ENCODE data around the gene GPALPP1. TPM values are rescaled to one million over a fixed set of nuclear protein-coding genes. Genes with fewer than 3 reads are reported as not detected.
A peak's percentile ranks its signal among the peaks of the same experiment; 100 is the strongest.

The GPALPP1 gene
- total RNA-seq, 1 donor from 2014 or later = 29.3 TPM

DNA sequence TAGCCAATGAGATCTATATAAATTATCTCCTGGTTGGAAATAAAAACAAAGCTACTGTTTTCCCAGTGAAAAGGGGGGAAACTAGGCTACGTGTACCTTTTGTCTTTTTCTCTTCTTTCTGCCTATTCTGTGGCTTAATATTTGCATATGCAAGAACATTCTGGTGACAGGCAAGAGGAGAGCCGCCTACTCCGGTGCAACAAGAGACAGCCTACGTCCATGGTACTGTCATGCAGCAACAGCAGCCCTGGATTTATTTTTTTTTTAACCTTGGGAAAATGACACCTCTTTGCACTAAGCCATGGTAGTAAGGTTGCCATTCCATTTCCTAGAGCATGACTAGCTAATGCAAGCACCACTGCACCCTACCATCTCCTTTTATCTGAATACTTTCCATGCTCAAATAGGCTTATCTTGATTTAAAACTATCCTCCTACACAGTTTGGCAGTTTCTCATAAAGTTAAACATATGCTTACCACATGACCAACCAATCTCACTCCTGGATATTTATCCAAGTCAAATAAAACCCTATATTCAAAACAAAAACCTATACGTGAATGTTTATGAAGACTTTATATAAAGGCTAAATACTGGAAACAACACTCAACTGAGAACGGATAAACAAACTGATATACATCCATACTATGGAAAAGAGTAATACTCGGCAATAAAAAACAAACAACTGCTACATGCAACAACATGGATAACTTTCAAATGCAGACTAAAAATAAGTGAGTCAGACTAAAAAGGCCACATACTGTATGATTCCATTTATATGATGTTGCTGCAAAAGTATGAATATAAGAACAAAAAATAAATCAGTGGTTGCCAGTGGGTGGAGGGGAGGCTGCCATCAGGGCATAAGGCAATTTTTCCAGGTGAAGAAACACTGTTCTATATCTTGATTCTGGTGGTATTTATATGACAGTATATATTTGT lies 17.4 kb upstream of the GPALPP1 start:
- no peak for DNase-seq (ENCODE audit: extremely low spot score, unreplicated experiment)
- H3K36me3 Mint-ChIP-seq = peaks cover 6% of the 10 kb centered on the region
- no peak overlapping the region for H3K4me3 Mint-ChIP-seq
- no peaks in the 10 kb centered on the region for H3K4me1 Mint-ChIP-seq (ENCODE audit: unreplicated experiment)
- TF ChIP-seq, protein P1, sequence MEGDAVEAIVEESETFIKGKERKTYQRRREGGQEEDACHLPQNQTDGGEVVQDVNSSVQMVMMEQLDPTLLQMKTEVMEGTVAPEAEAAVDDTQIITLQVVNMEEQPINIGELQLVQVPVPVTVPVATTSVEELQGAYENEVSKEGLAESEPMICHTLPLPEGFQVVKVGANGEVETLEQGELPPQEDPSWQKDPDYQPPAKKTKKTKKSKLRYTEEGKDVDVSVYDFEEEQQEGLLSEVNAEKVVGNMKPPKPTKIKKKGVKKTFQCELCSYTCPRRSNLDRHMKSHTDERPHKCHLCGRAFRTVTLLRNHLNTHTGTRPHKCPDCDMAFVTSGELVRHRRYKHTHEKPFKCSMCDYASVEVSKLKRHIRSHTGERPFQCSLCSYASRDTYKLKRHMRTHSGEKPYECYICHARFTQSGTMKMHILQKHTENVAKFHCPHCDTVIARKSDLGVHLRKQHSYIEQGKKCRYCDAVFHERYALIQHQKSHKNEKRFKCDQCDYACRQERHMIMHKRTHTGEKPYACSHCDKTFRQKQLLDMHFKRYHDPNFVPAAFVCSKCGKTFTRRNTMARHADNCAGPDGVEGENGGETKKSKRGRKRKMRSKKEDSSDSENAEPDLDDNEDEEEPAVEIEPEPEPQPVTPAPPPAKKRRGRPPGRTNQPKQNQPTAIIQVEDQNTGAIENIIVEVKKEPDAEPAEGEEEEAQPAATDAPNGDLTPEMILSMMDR (conservative IDR thresholded peaks at IDR 0.05) = no peak
- H3K27ac Mint-ChIP-seq = no peak overlapping the region
- H3K9me3 Mint-ChIP-seq = no peaks in the 10 kb centered on the region
- H3K27me3 Mint-ChIP-seq = no peaks in the 10 kb centered on the region

DNA sequence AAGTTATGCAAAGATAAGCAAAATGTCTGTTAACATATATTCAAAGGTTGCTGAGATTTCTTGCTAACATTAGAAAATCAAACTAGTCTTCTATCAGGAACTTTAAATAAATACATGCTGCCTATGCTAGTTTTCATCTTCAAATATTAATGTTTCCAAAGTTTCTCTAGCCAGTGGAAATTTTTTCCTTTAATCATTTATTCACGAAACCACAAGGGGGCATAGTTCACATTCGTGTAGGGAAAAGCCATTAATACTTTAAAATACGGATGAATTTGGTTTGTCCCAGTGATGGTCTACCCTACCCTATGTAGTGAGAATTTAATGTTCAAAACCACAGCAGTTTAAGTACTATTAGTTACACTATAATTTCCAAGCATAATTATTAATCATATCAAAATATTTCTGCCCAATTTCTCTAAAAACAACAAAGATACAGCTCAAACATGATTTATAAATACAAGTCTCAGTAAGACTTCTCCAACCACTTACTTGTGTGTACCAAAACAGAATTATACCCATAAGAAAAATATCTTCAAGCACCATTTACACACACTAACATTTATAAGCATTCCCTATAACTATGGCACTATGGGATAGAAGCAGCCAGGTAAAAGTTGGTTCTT lies 16.3 kb upstream of the GPALPP1 start:
- TF ChIP-seq, protein P1 (conservative IDR thresholded peaks at IDR 0.05) = peak; percentile 83
- Mint-ChIP-seq H3K9me3 (no peaks in the 10 kb centered on the region), H3K27me3 (no peaks in the 10 kb centered on the region), H3K36me3 (peaks cover 13% of the 10 kb centered on the region), H3K4me3 (no peak overlapping the region), H3K4me1 (ENCODE audit: unreplicated experiment) (no peaks in the 10 kb centered on the region), H3K27ac (no peak overlapping the region)
- DNase-seq (ENCODE audit: extremely low spot score, unreplicated experiment) = no peak

DNA sequence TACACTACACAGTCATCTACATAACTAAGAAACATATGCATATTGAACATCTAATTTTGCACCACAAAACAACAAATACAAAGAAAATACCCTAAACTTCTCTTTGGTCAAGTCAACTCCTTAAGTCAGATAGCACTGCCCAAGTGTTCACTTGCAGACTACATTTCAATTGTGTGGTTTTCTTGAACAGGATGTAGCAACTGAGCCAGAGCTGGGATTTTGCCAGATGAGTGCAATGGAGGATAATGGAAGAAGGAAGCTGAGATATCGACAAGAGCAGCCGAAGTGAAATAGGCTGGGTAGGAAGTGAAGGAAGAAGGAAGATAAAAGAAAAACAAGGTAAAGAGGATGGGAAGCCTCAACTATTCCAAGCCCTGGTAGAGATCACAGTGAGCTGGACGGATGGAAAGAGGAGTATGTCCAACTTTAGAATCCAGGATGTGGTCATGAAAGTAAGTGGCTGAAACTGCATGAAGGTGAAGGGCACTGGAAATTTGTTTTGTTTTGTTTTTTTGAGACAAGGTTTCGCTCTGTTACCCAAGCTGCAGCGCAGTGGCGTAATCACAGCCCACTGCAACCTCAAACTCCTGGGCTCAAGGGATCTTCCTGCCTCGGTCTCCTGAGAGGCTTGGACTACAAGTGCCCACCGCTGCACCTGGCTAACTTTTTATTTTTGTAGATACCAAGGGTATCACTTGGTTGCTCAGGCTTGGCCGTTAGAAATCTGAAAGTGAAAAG lies 15.1 kb upstream of the GPALPP1 start:
- no peaks in the 10 kb centered on the region for H3K4me1 Mint-ChIP-seq (ENCODE audit: unreplicated experiment)
- H3K36me3 Mint-ChIP-seq = peaks cover 24% of the 10 kb centered on the region
- no peaks in the 10 kb centered on the region for H3K27me3 Mint-ChIP-seq
- no peak overlapping the region for H3K27ac Mint-ChIP-seq
- no peak overlapping the region for H3K4me3 Mint-ChIP-seq
- H3K9me3 Mint-ChIP-seq = no peaks in the 10 kb centered on the region
- DNase-seq (ENCODE audit: extremely low spot score, unreplicated experiment) = no peak
- TF ChIP-seq, protein P1 (conservative IDR thresholded peaks at IDR 0.05) = no peak

DNA sequence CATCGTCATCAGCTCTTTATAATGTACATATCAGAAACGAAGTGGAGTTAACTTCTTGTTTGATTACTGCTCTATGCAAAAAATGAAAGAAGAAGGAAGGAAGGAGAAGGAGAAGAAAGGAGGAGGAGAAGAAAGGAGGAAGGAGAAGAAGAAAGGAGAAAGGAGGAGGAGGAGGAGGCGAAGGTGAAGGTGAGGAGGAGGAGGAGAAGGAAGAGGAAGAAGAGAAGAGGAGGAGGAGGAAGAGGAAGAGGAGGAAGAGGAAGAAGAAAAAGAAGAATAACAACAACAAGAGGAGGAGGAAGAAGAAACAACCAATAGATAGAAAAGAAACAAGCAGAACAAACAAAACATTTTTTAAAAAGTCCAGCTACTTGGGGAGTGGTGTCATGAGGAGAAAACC lies 13.1 kb upstream of the GPALPP1 start:
- Mint-ChIP-seq H3K27me3 (no peaks in the 10 kb centered on the region), H3K36me3 (peaks cover 27% of the 10 kb centered on the region), H3K4me3 (no peak overlapping the region), H3K9me3 (no peaks in the 10 kb centered on the region), H3K4me1 (ENCODE audit: unreplicated experiment) (no peaks in the 10 kb centered on the region), H3K27ac (no peak overlapping the region)
- TF ChIP-seq, protein P1 (conservative IDR thresholded peaks at IDR 0.05) = no peak
- DNase-seq (ENCODE audit: extremely low spot score, unreplicated experiment) = no peak

DNA sequence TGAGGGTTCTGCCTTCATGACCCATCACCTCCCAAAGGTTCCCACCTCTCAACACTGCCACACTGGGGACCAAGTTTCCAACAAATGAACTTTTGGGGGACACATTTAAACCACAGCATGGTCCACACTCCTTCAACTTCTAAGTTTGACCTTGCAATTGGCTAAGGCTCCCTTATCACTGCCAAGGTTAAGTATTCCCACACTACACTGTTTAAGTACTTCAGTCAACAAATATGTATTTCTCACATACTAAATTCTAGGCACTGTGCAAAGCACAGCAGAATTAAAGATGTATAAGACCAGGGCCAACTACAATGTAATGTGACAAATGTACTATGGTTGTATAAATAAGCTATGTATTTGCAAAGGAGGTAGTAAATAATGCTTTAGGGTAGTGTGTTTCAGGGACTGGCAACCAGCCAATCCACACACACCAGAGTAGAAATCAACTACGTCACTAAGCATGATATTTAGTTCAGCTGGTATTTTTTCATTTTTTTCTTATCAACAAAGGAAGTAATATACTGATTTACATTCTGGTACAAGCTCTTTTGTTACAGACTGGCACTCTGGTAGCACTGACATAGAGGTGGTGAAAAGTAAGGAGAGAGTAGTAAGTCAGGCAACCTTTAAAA lies 12.3 kb upstream of the GPALPP1 start:
- H3K27ac Mint-ChIP-seq = no peak overlapping the region
- TF ChIP-seq, protein P1 (conservative IDR thresholded peaks at IDR 0.05) = no peak
- H3K4me1 Mint-ChIP-seq (ENCODE audit: unreplicated experiment) = no peaks in the 10 kb centered on the region
- H3K9me3 Mint-ChIP-seq = no peaks in the 10 kb centered on the region
- H3K4me3 Mint-ChIP-seq = no peak overlapping the region
- H3K27me3 Mint-ChIP-seq = no peaks in the 10 kb centered on the region
- no peak for DNase-seq (ENCODE audit: extremely low spot score, unreplicated experiment)
- peaks cover 25% of the 10 kb centered on the region for H3K36me3 Mint-ChIP-seq
